ENCODE results near the gene LRRC32.
"Not testable (repeated sequence)": the region's sequence is repeated elsewhere in the genome, so short reads cannot be mapped to it uniquely, and the experiment has no call there.

The LRRC32 gene

DNA sequence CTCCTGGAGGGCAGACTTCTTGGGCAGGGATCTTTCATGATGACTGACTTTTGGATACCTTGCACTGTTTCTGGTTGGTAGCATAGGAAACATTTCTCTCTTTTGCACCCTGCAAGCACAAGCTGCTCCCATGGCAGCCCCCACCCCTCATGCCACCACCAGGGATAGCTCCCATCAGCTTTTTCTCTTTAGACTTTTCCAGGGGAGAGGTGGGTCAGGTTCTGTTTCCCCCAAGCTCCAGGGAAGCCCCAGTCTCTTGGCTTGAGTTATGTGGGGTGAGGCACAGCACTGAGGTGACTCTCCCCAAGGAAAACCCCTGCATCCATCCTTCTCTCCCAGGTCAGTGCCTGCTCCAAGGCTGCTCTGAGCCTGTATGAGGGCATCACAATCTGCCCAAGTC, 22.5 kb downstream of the LRRC32 start:
- DNase-seq (ENCODE audit: low spot score), result no peak

DNA sequence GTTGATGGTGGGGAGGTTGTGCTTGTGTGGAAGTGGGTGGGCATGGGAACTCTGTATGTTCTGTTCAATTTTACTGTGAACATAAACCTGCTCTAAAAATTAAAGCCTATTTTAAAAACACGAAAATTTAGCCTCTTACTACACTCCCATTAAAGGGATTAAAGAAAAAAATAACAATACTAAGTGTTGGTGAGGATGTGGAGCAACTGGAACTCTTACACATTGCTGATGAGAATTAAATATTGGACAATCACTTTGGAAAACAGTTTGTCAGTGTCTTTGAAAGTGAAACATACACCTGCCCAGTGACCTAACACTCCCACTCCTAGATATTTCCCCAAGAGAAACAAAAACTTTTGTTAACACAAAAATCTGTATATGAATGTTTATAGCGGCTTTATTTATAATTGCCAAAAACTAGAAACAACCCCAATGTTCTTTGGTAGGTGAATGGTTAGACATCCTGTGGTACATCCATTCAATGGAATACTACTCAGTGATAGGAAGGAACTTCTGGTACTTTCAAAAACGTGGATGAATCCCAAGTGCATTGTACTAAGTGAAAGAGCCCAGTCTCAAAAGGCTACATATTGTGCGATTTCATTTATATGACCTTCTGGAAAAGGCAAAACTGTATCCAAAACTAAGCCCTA, 23.5 kb downstream of the LRRC32 start:
- DNase-seq (ENCODE audit: low spot score), result no peak

DNA sequence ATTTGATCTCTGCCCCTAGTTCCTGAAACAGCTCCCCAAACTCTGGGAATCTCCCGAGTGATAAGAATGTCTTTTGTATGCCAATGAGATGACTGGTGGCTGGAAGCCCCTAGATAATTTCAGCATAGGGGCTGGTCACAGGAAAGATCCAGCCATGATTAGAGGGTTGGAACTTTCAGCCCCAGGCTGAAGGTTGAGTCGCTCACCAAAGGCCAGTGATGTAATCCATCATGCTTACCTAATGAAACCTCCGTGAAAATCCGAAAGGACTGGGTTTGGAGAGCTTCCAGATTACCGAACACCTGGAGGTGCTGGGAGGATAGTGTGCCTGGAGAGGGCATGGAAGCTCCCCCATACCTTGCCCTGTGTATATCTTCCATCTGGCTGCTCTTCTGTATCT, 26.0 kb downstream of the LRRC32 start:
- no peak for DNase-seq (ENCODE audit: low spot score)

DNA sequence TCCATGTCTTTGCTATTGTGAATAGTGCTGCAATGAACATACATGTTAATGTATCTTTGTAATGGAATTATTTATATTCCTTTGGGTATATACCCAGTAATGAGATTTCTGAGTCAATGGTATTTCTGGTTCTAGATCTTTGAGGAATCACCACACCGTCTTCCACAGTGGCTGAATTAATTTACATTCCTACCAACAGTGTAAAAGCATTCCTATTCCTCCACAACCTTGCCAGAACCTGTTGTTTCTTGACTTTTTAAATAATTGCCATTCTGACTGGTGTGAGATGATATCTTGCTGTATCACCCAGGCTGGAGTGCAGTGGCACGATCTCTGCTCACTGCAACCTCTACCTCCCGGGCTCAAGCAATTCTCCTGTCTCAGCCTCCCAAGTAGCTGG, 26.8 kb downstream of the LRRC32 start:
- DNase-seq (ENCODE audit: low spot score), result not testable (repeated sequence)

DNA sequence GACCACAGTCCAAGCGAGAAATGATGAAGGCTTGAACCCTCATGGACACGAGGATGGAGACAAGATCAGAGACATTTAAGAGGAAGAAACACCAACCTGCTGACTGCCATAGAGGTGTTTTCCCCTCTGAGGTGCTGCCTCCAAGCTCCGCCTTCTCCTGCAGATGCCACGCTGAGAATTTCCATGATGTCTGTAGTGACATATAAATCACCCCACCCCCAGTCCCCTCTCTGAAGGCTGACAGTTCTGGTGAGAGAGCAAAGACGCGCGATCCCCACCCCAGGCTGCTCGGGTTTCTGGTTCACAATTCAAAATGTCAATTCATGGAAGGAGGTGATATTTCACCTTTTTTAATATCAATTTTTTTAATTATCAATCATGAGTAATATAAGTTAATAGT, 28.2 kb downstream of the LRRC32 start:
- no peak for DNase-seq (ENCODE audit: low spot score)

DNA sequence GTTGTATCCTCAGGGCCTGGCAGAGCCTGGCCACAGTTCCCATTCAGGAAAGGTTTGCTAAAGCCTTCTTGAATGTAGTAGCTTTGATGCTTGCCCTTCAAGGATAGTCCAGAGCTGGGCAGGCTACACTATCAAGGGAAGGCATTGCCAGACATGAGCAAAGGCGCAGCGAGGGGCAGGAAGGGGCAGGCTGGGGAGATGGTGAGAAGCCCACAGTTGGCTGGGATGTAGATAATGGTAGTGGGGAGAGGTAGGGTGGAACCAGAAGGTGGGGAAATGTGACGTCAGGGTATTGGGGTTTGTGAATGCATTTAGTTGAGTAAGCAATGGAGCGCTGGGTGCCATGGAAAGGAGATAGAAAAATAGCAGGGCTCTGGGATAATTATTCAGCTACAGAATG, 28.6 kb downstream of the LRRC32 start:
- DNase-seq (ENCODE audit: low spot score), result no peak

DNA sequence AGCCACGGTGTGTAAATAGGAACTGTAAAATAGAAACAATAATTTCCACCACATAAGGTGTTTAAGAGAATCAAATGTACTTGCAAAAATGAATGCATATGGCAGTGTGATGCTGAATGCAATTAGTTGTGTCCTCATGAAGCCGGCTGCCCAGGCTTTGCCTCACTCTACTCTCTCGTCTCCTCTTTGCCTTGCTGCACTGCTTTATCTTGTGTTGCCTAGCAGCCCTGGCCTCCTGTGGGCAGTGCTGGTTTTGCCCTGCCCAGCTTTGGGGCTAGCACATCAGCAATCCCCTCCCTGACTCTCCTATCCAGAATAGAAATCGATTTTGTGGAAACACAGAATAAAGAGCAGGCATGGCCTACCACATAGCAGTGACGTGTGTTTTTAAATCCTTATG, 30.0 kb downstream of the LRRC32 start:
- DNase-seq (ENCODE audit: low spot score), result no peak

DNA sequence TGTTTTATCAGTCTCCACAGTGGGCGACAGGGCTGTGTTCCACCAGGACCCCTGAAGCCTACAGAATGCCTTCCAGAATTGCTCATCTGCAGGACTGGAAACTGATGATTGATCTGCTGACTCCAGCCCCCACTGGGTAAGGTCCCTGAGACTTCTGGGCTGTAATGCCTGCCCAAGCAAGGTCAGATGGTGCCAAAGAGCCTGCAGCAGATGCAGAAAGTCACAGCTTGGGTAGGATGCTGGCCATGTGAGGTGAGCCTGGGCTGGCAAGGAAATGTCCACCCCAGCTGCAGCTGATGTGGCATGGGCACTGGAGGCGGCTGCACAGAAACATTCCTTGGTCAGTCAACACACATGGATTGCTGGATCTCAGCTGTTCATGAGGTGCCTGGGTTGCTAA, 30.9 kb downstream of the LRRC32 start:
- no peak for DNase-seq (ENCODE audit: low spot score)

DNA sequence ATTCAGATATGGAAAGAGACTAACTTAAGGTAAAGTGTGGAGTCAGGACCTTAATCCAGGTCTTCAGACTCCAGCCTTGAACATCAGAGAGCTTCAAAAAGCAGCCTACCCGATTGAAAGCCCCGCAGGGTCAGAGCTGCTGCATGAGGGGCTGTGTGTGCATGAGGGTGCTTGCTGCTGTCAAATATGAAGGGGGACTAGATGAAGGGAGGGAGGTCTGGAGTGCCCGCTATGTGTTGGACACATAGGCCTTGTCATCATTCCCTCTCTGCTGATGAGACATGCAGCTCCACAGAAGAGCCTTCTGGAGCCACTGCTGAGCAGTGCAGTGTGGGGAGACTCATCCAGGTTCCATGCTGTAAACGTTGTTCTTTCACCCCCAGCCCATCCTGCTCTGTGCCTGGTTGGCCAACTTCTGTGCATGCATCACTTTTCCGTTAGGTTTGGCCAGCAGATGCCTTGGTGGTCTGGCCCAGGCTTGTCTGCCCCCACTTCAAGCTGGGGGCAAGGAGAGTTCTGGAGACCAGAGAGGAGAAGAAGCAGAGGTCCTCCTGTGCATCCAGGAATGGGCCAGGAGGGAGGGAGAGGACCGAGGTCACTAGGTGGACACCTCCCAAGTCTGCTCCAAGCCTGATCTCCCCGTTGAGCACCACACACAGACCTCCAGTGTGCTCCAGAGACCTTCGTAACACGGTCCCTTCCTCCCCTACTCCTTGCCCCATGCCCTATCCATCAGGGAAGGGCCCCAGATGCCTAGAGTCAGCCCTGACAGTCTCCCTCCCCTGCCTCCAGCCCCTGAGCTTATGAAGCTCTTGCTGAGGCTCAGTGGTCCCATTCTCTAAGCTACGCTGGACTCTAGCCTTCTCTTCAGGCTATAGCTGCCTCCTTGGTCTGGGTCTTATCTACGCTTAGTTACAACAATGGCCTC, 32.0 kb downstream of the LRRC32 start:
- DNase-seq (ENCODE audit: low spot score), result no peak

DNA sequence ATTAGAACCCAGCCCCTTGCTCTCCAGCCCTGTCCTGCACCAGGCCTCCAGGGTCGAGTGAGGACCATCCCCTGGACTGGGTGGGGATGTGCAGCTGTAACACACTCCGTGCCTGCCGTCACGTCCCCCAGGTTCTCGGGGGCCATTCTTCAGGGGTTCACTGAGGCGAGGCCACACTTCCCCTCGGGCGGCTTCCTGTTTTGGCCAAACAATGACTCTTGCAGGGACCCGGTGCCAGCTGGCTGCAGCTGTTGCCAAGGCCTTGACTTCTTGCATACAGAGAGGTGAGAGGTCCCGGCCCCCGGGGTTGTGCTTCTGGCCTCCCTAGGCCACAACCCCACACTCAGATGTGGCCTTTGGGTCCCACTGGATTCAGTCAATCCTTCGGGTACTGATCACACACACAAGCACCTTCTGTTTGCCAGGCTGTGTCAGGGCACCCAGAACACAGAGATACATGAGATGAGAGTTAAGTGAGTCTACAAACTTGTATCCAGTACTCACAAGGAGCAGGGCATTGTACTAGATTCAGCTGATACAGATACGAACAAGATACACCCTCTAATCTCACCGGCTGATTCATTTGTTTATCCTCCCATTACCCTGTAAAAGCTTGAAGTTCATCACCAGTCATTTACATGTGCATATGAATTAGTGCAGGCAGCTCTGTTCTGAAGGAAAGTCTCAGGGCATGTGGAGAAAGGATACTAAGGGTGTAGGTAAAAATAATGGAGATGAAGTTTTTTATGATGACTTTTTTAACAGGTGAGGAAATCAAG, 32.9 kb downstream of the LRRC32 start:
- no peak for DNase-seq (ENCODE audit: low spot score)

DNA sequence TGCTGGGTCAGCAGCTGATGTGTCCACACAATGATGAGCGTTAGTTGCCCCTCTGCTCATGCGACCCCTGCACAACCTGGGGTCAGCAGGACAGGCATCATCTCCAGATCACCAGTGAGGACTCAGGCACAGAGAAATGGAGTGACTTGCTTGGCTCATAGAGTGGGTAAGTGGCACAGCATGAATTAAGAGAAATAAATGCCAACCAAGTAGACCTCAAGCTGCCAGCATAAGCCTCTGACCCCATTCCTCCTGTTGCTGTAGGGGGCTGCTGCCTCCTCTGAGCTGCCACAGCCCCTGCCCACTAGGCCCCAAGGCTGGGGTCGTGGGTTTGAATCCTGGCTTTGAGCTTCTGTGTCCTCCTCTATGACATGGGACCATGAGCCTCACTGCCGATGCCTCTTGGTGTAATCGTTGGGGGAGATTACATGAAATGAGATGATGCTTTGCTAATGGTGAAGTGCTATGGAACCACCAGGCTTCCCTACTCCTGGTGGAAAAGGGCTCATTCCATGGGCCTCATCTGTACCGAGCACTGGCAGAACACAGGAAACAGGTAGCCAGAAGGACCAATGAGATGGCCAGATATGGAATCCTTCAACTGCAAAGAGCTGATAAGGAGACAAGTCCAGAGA, 33.6 kb downstream of the LRRC32 start:
- no peak for DNase-seq (ENCODE audit: low spot score)

DNA sequence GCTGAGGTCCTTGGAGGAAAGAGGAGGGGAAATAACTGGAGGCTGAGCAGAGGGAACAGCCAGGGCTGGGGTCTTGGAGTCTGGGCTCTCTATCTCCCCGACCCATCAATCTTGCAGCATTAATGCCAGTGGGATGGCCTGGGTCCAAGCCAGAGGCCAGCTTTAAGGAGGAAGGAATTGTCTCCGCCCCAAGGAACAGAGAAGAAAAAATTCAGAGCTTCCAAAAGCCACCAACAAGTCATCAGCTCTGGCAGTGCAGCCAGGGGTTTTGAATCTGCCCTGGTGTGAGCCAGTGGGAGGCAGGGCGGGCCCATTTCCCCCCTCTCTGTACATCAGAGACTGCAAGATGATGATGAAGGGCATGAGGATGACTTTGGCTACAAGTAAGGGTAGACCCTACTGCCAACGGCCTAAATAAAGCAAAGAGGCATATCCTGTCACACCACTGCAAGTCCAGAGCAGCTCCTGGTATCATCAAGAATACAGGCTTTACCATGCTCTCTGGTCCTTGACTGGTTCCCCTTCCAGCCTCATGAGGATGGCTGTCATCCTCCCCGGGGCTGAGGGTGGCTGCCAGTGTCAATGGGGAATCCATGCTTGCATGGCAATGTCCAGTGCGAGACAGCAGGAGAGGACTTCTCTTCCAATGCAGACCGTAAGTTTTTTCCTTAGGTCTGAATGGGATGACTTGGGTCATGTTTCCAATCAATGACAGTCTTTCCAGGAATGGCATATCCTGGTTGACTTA, 34.4 kb downstream of the LRRC32 start:
- no peak for DNase-seq (ENCODE audit: low spot score)

DNA sequence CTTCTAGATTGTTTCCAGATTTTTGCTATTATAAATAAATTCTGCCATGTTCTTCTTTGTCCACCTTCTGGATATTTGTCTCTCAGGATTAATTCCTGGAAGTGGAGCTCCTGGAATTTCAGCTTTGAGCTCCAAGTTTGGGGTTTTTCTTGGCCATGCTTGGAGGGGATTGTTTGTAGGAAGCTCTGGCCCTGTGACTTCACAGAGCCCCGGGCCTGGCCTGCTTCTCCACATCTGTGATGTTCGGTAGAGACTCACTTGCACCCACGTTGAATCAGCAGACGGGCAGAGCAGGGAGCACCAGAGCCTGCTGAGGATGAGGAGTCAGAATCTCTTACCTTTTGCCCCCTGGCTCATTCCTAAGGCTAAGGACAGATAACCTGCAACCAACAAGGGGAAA, 35.7 kb downstream of the LRRC32 start:
- no peak for DNase-seq (ENCODE audit: low spot score)

DNA sequence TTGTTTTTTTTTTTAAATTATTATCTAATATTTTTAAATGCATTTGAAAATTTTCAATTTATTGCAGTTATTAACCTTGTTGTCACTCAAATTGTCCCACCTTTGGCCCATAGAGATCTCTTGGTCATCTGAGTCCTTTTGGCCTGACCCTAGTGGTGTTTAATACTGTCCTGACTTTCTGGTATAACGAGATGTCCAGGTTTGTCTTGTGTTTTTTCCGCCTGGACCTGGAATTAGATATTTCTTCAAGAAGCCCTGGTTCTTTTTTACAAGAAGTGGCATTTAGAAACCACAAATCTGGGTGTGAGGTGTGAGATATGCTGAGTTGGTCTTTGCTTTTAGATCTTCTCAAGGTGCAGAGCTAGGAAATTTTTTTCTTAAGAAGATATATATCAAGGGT, 38.1 kb downstream of the LRRC32 start:
- no peak for DNase-seq (ENCODE audit: low spot score)

DNA sequence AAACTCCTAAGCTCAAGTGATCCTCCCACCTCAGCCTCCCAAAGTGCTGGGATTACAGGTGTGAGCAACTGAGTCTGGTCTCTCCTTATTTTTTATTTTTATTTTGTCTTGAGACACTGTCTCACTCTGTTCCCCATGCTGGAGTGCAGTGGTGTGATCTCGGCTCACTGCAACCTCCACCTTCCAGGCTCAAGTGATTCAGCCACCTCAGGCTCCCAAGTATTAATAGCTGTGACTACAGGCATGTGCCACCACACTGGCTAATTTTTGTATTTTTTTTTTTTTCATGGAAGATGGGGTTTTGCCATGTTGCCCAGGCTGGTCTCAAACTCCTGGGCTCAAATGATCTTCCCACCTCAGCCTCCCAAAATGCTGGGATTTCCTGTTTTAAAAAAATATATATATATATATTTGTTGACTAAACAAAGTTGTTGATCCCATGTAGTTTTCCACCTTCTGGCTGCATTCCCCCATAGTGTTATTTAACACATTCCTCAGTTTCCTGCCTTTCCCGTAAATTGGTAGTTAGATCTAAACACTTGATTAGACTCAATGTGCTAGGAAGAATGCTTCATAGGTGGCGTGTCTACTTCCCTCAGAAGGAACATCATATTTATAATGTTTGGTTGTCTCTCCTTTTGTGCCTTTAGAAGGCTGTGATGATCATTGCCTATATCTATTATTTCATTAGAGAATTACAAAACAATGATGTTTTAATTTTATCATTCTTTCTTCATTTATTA, 38.8 kb downstream of the LRRC32 start:
- no peak for DNase-seq (ENCODE audit: low spot score)

DNA sequence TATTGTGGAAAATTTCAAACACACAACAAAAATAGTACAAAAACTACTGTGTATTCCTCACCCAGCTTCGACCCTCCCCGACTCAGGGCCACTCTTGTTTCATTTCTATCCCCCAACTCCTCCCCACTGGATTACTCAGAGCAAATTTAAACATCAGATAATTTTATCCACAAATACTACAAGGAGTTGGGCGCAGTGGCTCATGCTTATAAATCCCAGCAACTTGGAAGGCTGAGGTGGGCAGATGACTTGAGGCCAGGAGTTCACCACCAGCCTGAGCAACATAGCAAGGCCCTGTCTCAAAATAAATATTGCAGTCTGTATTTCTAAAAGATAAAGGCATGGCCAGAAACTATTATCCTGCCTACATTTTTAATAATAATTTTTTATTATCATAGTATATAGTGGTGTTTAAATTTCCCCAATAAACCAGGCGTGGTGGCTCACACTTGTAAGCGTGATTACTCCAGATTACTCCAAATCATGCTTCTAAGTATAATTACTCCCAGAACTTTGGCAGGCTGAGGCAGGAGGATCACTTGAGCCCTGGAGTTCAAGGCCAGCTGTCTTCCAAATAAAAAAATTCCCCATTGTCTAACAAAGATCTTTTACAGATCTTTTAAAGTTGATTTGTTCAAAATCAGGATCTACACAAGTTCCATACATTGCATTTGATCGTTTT, 39.8 kb downstream of the LRRC32 start:
- no peak for DNase-seq (ENCODE audit: low spot score)

DNA sequence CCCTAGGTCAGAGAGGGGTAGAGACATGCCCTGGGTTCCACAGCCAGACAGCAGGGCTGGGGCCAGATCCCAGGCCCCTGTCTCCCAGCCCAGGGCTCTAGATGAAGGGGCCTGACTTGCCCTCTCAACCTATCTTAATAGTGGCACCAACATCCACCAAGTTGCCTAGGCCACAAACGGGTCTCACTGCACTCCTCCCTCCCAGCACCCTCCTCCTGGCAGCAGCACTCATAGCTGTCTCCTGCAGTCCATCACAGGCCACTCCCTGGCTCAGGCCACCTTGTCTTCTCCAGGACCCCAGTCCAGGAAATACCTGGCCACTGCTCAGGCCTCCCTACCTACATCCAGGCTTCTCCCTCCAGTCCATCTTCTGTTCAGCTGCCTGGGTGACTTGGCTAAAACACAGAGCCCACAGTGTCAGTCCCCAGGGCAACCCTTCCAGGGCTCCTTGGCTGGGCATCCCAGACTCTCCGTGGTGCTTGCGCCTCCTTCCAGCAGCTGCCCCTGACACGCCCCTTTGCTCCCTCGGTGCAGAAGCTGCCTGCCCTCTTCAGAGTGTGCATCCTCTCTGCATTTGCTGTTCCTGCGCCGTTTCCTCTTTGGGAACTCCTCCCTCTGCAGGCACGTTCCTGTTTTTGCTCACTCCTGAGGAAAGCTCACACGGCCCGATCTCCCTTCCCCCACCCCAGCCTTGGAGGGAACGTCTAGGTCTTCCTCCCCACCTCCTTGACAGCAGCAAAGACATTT, 40.5 kb downstream of the LRRC32 start:
- DNase-seq (ENCODE audit: low spot score), result no peak

DNA sequence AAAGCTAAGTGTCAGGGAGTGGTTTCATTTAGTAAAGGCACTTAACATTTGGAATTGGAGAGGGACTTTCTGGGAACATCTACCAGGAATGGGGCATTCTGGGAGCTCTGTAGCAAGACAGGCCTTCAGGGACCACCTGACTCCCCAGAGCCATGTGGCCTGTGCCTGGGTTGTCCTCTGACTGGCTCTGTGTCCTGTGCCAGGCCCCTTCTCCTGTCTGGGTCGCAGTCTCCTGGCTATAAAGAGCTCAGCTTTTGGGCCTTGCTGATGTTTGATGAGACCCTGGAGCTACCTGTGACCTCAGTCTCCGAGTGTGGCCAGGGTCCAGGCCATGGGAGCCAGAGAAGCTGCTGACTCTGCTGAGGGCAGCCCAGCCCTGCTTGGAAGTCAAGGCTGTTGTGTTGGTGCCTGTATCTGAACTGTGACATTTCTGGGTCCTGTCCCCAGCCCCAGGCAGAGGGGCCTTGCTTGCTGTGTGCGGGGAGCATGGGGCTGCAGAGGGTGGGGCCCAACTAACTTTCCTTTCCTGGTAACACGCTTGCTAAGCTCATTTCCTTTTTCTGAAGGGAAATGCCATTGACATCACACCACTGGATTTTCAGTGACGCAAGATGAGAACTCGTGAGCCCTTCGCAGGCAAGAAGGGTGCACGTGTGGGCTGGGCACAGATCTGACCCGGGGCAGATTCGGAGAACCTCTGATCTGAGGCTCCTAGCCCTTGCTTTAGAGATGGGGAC, 41.3 kb downstream of the LRRC32 start:
- no peak for DNase-seq (ENCODE audit: low spot score)

DNA sequence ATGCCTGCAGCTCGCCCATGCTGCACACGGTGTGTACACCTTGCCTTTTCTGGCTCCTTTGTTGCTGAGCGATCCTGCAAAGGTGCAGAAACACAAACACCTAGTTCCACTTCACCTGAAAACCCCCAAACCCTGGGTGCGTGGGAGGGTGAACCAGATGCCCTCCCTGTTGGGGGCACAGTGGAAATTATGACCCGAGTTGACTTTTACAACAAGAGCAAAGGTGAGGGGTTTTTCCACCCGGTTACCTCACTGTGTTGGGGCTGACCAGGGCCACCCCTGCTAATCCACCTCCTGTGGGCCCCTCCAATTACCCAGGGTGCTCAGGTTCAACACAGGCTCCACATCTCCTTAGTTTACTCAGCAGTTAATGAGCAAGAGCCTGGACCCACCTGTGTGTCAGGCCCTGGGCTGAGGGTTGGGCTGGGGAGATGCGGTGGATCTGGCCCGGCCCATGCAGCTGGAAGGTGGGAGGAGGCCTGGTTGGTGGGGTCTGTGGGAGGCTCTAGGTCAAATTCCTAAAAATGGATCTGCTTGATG, 42.1 kb downstream of the LRRC32 start:
- DNase-seq (ENCODE audit: low spot score), result no peak
